NCI-H1436 treated with DMSO at 0.1 percent for 48 hours (cell line): ENCODE data around the gene RCN1.
"Not testable (repeated sequence)": the region's sequence is repeated elsewhere in the genome, so short reads cannot be mapped to it uniquely, and the experiment has no call there.

Source experiments
- DNase-seq: peaks from one replicate; lab custom pipeline; 2025; lab: John Stamatoyannopoulos, UW

The RCN1 gene

GRCh38 chr11:32079553-32079952 lies 11.3 kb upstream of the RCN1 start:
- no peak for DNase-seq

- DNase-seq = no peak
These were observed 10.4 kb upstream of the RCN1 start for GRCh38 chr11:32080361-32080980.

- no peak for DNase-seq
These were observed 9.7 kb upstream of the RCN1 start for GRCh38 chr11:32081129-32081641.

- DNase-seq = no peak
These were observed 9.0 kb upstream of the RCN1 start for GRCh38 chr11:32081901-32082300.

- no peak for DNase-seq
These were observed 8.4 kb upstream of the RCN1 start for GRCh38 chr11:32082346-32082986.

GRCh38 chr11:32087597-32087996 lies 3.3 kb upstream of the RCN1 start:
- DNase-seq = no peak

- no peak for DNase-seq
These were observed 2.5 kb upstream of the RCN1 start for GRCh38 chr11:32088117-32088941.

GRCh38 chr11:32092581-32093170 lies 1.8 kb downstream of the RCN1 start:
- no peak for DNase-seq

GRCh38 chr11:32094923-32095322 lies 4.0 kb downstream of the RCN1 start:
- no peak for DNase-seq

GRCh38 chr11:32098142-32098903 lies 7.4 kb downstream of the RCN1 start:
- no peak for DNase-seq

- DNase-seq = no peak
These were observed 8.6 kb downstream of the RCN1 start for GRCh38 chr11:32099516-32099915.

- DNase-seq = no peak
These were observed 9.6 kb downstream of the RCN1 start for GRCh38 chr11:32100495-32100894.

- DNase-seq = no peak
These were observed 10.9 kb downstream of the RCN1 start for GRCh38 chr11:32101791-32102190.

- not testable (repeated sequence) for DNase-seq
These were observed 12.3 kb downstream of the RCN1 start for GRCh38 chr11:32103121-32103719.

GRCh38 chr11:32103941-32104340 lies 13.1 kb downstream of the RCN1 start:
- DNase-seq = no peak

- DNase-seq = no peak
These were observed 15.1 kb downstream of the RCN1 start for GRCh38 chr11:32105871-32106560.

GRCh38 chr11:32107647-32108046 lies 16.8 kb downstream of the RCN1 start:
- DNase-seq = no peak

- DNase-seq = no peak
These were observed 17.7 kb downstream of the RCN1 start for GRCh38 chr11:32108576-32108975.

- no peak for DNase-seq
These were observed 18.3 kb downstream of the RCN1 start for GRCh38 chr11:32109138-32109537.

GRCh38 chr11:32109592-32109991 lies 18.7 kb downstream of the RCN1 start:
- no peak for DNase-seq

- no peak for DNase-seq
These were observed 19.9 kb downstream of the RCN1 start for GRCh38 chr11:32110795-32111194.
